NCI-H82 (cell line): ENCODE data around the gene ELL.

Experiments used
- DNase-seq: peaks from one replicate; lab custom pipeline; 2025; lab: John Stamatoyannopoulos, UW

The ELL gene

DNA sequence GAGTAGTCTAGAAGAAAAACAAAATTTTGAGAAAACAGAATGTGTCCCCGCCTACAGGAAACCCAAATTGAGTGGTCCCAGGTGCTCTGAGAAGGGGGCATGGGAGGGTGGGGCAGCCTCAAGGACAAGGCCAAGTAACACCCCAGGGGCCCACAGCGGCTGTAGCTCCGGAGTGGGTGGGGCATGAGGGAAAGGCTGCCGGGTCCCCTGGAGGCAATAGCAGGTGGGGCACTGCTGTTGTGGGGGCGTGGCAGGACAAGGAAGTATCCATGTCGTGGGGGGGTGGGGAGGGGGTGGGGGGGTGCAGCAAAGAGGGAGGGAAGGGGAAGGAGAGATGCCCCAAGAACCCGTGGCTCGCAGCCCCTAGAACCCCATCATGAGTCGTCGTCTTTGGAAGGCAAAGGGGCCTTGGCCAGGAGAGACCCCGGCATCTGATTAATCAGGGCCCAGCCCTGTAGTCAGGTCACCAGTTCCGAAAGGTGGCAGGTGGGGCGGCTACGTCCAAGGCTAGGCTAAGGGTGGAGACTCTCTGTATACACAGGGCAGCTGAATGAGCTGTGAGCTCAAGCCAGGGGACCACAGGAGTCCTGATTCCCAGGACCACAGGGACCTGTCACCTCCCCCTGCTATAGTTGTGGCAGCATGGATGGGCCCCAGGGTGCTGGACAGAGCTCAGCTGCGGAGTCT lies 76.5 kb downstream of the ELL start:
- no peak for DNase-seq

GRCh38 chr19:18444513-18444912 lies 77.4 kb downstream of the ELL start:
- no peak for DNase-seq

GRCh38 chr19:18443831-18444230 lies 78.0 kb downstream of the ELL start:
- no peak for DNase-seq

DNA sequence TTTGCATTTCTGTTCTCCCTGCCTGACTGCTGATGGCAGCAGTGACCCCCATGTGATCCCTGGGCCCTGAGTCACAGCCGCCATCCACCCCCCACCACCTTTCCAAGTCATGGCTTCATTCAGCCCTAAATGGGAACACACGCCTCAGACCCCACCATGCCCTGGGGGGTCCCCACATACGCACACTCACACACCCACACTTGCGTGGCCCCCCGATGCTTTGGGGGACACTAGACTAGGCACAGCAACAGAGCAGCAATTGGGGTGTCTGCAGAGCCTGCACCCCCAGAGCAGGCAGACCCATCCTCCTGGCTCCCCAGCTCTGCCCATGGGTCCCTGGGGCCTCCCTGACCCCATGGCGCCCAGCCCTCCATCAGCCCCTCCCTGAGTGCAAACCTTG lies 78.5 kb downstream of the ELL start:
- no peak for DNase-seq

- DNase-seq = no peak
Observed at GRCh38 chr19:18442941-18443340, 78.9 kb downstream of the ELL start.

- DNase-seq = no peak
Observed at GRCh38 chr19:18441804-18442788, 79.8 kb downstream of the ELL start.

- DNase-seq = no peak
Observed at GRCh38 chr19:18440936-18441803, 80.7 kb downstream of the ELL start.

- DNase-seq = peak; percentile 86
Observed at GRCh38 chr19:18440415-18440877, 81.4 kb downstream of the ELL start.

- DNase-seq = no peak
Observed at GRCh38 chr19:18439910-18440237, 82.0 kb downstream of the ELL start.

- peak; percentile 97 for DNase-seq
Observed at GRCh38 chr19:18439025-18439909, 82.6 kb downstream of the ELL start.

DNA sequence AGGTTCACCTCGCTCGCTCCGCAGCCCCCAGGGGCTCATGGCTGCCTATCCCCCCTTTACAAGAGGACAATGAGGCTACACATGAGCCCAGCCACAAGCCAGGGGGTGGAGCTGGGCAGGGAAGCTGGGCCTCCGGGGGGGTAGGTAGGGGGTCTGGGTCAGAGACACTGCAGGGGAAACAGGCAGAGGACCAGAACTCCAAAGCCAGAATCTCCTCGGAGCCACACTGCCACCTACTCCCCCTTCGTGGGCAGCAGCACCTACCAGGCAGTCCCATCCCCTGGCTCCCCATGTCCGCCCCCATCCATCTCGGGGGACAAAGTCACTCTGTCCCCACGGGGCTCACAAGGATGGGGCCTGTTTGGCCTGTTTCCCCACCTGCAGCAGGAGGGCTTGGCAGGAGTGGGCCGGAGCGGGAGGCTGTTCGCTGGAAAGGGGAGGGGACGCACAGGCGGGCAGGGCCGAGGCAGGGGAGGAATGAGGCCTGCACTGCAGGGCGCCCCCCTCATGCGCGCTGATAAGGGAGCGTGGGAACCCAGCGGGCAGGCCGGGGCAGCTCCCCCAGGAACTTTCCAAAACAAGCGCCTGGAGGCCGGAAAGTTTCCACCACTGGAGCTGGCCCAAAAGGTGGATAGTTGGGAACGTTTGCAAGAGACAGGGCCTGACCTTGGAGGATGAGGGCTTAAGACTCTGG lies 83.4 kb downstream of the ELL start:
- DNase-seq = no peak

GRCh38 chr19:18437491-18438330 lies 84.2 kb downstream of the ELL start, which contains the start of gene ISYNA1:
Gene ISYNA1 (minus strand): TSS chr19:18438133. CDS start chr19:18437979, 154 bp downstream.
- DNase-seq = peak; percentile 92

DNA sequence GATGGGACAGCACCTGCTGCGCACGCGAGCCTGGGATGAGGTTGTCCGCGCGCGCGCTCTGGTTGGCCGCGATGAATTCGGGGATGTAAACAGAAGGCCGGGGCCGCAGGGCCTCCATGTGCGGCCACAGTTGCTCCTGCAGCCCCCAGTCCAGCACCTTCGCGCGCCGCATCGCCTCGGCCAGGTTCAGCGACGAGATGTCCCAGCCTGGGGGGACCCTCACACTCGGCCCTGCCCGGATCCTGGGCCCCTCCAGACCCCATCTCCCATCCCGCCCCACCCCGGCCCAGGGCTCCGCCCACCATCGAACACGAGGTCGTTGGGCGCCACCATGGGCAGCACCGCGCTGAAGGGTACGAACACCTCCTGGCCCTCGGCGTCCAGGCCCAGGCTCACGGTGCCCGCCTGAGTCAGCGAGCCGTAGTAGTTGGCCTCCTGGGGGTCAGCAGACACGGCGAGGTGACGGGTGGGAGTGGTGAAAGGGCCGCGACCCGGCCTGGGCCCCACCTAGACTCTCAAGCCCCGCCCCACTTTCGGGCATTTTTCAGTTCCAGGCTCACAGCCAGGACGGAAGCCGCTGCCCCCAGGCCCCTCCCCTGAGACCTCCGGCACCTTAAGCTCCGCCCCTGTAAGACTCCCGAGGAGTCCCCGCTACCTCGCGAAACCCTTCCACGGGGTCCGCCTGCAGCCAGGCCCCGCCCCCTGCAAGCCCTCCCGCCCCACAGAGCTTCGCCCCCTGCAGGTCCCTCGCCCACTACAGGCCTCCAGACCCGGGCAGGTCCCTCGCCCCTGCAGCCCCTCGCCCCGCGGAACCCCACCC lies 85.0 kb downstream of the ELL start:
- peak; percentile 99 for DNase-seq

DNA sequence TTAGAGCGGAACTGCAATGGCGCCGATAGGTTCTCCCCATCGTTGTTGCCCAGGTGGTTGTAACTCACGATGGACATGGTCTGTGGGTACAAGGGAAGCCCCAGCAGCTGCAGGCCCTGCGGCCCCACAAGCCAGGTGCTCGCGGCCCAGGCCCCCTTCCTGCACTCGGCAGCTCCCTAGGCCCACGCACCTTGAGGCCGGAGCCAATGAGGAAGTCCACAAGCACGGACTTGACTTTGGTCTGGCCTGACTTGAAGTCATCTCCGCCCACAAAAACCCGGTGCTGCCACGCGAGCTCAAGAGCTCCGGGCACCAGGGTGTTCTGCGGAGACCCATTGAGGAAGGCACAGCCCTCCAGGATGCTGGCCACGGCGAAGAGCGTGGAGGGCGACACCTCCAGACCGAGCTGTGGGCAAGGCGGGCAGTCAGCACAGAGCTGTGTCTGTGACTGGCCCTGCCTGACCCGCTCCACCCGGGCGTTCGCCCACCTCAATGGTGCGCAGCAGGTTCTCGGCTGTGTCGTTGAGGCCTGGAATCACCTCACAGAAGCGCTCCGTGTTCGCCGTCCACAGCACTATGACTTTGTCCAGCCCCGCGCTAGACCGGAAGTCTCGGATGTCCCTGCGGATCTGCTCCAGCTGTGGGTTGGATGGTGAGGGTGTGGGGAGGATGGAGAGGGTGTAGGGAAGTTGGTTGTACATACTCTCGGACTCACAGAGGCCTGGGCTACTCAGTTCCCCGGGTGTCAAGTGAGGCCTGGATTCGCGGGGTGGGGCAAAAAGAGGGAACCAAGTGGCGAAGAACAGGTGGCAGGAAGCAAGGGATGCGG lies 85.8 kb downstream of the ELL start:
- no peak for DNase-seq

- no peak for DNase-seq
Observed at GRCh38 chr19:18435178-18435841, 86.6 kb downstream of the ELL start.

DNA sequence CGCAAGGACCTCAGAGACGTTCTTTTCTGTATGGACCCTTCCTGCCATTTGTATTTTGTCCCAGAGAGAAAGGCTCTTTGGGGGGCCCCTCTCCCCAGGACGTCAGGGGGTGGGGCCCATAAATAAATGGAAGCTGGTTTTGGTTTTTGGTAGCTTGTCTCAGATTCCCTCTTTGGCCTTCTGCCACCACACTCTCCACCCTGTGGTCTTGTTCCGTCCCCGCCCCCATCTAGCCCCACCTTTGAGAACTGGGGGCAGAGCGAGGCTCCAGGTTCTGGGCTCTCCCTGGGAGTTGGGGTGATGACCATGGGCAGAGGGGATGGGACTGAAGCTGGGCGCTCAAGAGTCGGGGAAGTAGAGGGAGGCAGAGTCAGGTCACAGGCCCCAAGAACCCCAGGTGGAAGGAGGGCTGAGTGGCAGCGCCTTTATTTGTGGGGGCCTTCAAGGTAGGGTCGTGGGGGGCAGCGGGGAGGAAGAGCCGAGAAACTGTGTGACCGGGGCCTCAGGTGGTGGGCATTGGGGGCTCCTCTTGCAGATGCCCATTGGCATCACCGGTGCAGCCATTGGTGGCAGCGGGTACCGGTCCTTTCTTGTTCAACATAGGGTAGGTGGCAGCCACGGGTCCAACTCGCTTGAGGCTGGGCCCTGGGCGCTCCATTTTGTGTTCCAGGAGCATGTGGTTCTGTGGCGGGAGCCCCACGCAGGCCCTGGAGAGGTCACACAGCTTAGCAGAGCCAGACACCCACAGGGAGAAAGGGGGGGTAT lies 87.3 kb downstream of the ELL start:
- DNase-seq = no peak
